DMS 273 treated with DMSO at 0.1 percent for 48 hours (cell line): ENCODE results near the gene CXCR5.

Experiments used
- DNase-seq: peaks from one replicate; lab custom pipeline; 2025; lab: John Stamatoyannopoulos, UW

The CXCR5 gene

DNA sequence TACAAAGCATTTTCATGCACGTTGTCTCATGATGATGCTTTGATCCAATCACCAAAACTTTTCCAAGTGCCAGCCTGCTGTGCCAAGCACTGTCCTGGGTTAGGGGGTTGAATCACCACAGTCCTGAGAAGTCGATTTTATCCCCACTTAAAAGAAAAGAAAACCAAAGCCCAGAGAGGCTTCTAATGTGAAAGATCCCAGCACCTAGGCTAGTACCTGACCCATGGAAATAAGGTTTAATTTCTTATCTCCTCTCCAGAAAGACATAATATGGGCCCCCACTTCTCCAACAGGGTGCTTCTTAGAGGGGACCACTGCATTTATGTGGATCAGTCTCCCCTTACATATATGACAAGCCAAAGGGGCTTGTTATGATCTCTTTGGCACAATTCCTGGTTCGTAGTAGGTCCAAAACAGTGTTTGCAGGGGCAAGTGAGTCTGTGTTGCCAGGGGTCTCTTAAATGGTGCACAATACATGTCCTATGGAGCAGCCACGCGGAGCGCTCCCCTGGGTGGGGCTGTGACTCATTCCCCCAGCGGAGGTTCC is 43.9 kb downstream of the CXCR5 start:
- DNase-seq: no peak

DNA sequence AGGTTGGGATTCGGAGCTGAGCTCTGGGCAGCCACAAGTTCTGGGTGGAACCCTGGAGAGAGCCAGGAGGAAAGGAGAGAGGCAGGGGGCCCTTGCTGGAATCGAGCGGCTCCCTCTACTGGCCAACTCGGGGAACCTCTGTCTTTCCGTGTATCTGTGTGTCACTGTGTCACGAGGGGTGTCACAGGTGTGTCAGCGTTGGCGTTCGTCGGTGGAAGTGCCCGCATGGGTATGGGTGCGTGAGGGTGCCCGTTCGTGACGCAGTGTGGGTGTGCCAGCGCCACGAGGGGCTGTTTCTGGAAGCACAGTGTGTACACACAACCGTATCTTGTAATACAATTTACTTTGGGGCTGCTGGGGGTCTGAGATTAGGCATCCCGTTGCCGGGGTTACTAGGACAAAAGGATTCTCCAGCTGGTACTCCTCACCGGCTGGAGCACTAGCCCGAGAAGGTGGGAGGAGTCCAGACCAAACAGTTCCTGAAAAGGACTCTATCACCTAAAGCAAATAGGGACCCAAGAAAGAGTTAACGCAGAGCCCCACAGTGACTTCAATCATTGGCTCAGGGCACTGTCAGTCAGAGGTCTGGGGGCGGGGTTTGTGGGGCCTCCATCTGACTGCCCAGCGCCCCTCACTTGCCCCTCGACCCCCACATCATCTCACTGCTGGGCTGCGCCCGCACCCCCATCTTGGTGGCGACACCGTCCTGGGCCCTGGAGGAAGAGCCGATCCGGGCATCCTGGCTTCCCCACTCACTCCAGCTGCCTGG is 44.6 kb downstream of the CXCR5 start:
- DNase-seq: peak; percentile 65

DNA sequence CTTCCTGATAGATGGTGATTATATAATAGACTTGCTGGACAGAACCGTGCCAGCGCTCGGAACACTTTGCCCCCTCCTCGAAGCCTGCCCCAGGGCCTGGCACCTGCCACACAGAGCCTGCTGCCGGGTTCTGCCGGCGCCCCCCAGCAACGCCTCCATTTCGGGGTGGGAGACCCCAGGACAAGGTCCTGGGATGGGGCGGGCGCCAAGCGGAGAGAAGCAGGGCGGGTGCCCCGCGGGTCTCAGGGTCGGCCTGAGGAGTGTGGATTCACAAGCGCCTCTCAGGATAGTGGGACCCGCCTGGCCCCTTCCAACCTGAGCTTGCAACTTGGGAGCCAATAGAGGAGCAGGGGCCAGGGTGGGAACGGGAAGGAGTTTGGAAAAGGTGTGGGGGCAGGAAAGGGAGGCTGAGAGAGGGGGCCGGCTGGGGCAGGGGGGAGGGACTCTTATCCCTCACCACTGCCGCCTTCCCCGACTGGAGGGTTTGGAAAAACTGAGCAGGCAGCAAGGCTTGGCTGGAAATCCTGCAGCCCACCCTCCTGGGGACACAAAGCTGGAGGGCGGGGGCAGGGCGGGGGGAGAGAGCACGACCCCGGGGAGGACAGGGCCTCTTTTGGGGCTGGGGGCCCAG is 45.3 kb downstream of the CXCR5 start:
- DNase-seq: no peak

DNA sequence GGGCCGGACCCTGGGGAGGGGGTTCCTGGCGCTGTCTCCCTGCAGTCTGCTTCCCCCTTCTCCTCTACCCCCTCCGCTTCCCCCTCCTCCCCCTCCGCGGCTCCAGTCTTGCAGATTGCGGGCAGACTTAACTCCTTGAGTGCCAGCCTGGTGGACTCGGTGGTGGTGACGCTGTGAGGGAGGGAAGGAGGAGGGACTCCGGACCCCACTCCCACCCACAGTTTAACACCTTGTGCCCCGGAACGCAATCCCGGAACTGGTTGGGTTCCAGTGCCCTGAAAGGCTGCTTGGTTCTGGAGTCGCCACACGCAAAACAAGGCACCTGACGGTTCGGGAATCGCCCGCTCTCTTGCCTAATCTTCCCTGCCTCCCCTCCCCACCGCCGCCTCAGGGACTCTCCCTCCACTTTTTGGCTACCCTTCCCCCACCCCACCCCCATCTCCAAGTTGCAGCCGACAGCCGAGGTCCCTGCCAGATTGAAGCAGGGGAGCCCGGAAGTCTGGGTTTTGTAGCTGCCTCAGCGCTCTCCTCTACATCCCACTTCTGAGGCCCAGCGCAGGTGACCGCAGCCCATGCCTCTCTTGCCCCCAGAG is 45.9 kb downstream of the CXCR5 start:
- no peak for DNase-seq

DNA sequence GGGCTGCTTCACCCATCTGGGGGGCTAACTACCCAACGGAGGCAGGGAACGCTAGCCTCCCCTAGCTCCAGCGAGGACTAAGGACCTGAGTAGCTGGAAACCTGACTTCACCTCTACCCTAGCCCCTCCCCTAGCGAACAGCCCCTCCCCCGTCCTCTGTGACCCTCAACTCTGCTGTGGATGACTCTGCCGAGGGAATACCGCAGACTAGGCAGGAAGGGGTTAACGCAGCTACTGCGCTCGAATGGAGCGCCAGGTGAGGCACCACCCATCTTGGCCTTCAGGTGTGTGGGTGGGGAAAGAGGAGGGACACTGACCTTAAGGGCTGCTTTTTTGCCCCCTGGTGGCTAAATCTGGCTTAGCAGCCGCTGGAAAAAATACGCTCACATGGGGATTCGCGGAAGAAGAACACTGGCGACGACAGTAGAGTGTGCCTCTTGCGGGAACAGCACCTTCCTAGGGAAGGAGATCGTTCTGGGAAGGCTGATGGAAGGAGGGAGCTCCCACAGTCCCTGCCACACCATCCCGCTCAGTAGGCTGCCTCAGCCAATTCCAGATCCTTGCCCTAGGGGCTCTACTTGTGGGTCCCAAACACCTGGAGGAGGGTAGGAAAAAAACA is 46.5 kb downstream of the CXCR5 start:
- no peak for DNase-seq

DNA sequence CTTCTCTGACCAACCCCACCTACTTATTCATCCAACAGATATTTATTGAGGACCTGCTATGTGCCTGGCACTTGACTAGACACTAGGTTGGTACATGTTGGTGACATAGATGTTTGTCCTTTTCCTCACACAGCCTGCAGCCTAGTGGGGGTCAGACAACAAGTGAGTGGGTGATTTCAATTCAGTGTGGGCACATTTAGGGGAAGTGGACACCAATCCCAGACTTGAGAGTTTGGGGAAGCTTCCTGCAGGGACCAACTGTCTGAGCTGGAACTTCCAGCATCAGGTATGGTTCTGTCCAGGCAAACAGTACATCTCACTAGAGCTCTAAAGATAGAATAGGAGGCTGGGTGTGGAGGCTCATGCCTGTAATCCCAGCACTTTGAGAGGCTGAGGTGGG is 47.9 kb downstream of the CXCR5 start:
- DNase-seq: no peak

DNA sequence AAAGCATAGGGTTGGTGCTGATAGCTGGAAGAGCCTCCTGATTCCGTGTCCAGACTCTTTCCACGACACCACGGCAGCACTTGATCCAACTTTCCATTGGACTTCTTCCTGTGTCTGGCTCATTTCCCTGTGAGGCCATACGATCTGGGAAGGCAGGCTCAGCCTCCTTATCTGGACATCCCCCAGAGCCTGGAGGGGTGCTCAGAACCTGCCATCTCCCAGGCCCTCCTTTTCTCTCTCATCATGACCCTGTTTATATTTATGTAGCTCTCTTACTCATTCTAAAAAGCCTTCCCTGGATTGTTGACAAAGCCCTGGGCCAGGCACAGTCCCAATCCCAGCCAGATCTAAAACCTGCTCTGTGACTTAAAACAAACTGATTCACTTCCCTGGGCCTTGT is 49.8 kb downstream of the CXCR5 start:
- DNase-seq: no peak

DNA sequence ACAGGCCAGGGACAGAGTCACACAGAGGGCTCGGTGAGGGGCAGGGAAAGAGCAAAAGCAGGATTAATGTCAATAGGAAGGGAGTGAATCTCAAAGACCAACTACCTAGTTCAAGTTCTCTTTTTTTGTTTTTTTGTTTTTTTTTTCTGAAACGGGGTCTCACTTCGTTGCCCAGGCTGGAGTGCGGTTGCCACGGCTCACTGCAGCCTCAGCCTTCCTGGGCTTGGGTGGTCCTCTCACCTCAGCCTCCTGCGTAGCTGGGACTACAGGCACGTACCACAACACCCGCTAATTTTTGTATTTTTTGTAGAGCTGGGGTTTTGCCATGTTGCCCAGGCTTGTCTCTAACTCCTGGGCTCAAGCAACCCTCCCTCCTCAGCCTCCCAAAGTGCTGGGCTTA is 51.7 kb downstream of the CXCR5 start:
- no peak for DNase-seq

DNA sequence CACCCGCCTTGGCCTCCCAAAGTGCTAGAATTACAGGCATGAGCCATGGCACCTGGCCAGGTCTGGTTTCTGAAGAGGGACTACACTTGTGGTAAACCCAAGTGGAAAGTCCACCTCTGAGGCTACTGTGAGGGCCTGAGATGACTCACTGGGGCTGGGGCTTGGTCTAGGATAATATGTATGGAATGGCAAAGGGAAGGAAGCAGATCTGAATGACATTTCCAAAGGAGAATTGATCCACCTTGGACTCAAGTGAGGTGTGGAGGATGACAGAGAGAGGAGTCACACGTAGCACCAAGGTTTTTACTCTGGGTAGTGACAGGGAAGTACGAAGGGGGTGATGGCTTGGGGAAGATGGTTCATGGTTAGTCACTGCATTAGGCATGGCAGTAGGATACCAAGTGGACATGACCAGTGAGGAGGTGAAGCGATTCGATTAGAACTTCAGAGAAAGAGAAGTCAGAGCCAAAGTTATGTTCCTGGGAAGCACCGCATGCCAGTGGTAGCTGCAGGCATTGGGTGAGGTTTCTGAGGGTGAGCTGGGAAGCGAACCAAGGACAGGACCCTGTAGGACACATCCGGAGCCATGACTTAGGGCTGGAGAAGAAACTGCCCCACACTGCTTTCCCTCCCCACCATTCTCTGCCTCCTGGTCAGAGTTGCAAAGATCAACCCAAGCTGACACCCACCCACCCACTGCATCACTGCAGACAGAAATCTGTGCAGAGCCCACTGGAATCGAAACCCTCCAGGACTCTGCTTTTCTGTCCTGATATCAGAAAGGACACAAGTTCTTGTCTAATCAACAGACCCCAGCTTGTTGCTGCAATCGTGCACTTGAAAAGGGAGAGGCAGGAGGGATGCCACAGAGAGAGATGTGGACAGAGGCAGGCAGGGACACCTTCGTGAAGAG is 55.1 kb downstream of the CXCR5 start:
- no peak for DNase-seq

DNA sequence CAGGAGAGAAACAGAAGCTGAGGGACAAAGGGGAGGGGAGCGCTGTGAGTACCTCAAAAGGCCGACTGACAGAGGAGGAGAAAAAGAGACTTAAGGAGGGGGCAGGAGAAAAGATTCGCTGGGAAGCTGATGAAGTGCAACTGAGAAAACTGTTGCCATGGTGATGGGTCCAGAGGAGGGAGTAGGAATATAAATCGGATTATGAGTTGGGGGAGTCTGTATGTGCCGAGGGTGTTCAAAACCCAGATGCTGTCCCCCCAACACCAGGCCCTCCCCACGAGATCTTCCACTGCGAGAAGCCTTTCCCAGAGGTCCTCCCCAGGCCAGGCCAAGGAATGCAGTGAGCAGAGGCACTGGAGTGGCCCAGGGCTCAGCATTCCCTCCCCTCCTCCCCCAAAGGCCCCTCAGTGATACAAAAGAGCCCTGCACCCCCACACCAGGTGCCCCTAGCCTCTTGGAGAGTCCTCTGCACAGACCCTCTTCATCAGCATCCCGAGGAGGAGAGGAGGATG is 55.8 kb downstream of the CXCR5 start:
- no peak for DNase-seq

DNA sequence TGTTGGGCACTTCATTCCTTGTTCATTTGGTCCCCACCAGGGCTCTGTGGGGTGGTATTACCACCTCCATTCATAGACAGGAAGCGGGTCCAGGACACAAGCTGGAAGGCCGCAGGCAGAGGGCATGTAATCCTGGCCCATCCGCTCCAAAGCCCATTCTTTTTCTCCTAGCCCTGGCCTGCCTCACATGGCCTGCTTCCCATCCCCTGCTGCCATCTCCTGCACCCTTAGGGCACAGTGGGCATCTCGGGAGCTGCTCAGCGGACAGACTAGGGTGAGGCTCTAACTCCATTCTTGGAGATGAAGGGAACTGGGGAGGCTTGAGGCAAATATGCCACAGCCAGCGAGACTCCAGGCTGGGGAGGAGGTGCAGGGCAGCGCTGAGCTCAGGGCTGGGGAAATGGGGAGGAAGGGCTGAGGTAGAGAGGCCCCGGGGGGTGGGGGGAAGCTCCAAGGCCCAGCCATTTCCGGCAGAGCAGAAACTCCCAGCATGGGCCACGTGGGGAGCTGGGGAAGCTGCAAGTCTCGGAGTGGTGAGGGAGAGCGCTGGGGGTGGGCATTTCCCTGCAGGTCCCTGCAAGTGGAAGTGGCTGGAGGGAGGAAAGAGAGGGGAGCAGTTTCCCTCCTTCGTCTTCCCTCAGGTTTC is 56.4 kb downstream of the CXCR5 start:
- DNase-seq: no peak

DNA sequence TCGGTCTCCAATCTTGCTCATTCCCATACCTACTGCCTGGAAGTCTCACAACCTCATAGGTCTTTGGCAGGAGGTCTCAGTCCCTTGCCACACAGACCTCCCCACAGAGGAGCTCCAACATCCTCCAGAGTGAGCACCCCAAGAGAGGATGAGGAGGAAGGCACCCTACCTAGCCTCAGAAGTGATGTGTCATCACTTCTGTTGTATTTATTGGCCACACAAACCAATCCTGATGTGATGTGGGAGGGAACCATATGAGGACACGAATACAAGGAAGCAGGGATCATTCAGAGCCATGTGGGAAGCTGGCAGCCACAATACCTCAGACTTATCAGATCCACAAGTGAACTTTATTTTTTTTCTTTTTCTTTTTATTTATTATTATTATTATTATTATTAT is 63.4 kb downstream of the CXCR5 start:
- no peak for DNase-seq
